HG03439 (cell line): ENCODE results near the gene PNLIPRP2.

ENCODE experiments used
- ATAC-seq: cut with Tn5 transposase; IDR thresholded peaks from one replicate; pipeline ENCODE4 v1.9.1; 2021; ENCODE audit warnings: mild to moderate bottlenecking, moderate library complexity; ENCODE audit not compliant: unreplicated experiment

The PNLIPRP2 gene

DNA sequence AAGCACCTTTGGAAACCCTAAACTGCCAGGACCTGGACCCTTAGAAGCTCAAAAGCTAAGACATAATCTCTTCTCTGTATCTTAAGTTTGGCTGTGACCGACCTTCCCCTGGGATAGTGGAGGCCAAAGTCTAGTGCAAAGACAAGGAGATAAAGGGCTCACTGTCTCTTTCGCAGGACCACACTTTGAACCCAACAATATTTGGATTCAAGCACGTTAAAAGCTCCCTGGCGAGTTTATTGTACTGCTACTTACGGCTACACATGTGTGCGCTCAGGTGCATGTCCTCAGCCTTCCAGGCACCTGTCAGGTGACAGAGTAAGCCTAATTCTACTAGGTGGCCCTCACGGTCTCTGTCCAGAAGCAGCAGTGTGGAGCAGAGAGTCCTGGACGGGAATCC lies 55.9 kb downstream of the PNLIPRP2 start:
- no peak for ATAC-seq

- ATAC-seq = no peak
Measured at GRCh38 chr10:116679351-116679750, 58.6 kb downstream of the PNLIPRP2 start.

- ATAC-seq = no peak
Measured at GRCh38 chr10:116683166-116683565, 62.4 kb downstream of the PNLIPRP2 start.

DNA sequence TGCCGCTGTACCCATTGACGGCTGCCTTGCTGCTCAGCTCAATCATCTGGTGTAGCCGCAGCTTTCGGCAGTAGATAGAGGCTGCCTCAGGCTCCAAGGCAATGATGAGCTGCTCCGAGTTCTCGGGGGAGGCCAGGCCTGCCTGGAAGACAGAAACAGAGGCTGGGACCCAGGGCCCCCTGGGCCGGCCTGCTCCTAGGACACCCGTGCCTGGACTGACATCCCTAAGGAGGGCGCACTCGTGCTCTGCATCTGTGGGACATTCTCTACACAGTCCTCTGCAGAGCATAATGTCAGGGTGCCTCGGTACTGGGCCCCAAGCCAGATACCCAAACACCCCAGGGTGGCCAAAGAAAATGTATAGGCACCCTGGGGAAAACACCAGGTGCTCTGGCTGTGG lies 63.1 kb downstream of the PNLIPRP2 start:
- ATAC-seq = no peak

GRCh38 chr10:116684781-116685180 lies 64.0 kb downstream of the PNLIPRP2 start:
- no peak for ATAC-seq

GRCh38 chr10:116685807-116686206 lies 65.1 kb downstream of the PNLIPRP2 start:
- ATAC-seq = no peak

DNA sequence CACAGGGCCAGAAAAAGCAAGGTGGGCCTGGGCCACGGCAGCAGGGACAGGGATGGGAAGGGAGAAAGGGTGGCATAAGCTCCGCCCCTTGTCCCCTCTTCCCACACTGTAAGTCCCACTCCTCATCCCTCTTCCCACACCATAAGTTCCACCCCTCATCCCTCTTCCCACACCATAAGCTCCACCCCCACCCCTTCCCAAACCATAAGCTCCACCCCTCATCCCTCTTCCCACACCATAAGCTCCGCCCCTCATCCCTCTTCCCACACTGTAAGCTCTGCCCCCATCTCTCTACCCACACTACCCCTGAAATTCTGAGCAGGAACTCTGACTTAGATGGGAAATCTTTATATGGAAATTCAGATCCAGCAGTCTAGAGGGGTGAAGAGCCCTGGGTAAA lies 65.9 kb downstream of the PNLIPRP2 start:
- no peak for ATAC-seq

DNA sequence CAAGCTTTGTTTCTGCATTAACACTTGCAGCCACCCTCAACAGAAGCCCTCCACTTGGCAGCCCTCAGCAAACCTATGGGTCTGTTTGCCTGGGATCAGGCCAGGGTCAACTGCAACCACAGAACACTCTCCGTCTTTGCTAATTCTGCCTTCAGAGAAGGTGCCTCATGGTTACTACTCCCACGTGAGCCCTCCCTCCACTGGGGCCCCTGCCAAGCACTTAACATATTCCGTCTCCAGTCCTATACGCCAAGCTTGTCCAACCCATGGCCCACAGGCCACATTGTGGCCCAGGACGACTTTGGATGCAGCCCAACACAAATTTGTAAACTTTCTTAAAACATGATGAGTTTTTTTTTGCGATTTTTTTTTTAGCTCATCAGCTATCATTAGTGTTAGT lies 66.9 kb downstream of the PNLIPRP2 start:
- ATAC-seq = no peak

DNA sequence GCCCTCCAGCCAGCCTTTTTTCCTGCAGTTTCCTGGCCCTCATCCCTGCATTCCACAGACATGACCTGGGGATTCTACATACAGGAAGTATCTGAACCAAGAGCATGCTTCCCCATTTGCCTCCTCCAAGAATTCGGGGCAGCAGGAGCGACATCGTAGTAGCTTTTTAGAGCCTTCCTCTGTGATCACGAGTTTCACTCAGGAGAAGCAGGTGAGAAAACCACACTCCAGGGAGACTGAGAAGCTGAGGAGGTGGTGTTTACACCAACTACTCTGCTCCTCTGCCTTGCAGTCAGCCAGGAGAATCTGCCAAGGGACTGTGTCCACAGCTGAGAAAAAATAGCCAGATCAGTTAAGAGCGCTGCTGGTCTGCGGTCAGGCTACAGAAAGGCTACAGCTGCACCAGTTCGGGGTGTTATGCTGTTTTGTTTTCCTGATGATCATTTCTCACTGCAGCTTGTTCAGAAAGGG lies 67.5 kb downstream of the PNLIPRP2 start:
- ATAC-seq = no peak

DNA sequence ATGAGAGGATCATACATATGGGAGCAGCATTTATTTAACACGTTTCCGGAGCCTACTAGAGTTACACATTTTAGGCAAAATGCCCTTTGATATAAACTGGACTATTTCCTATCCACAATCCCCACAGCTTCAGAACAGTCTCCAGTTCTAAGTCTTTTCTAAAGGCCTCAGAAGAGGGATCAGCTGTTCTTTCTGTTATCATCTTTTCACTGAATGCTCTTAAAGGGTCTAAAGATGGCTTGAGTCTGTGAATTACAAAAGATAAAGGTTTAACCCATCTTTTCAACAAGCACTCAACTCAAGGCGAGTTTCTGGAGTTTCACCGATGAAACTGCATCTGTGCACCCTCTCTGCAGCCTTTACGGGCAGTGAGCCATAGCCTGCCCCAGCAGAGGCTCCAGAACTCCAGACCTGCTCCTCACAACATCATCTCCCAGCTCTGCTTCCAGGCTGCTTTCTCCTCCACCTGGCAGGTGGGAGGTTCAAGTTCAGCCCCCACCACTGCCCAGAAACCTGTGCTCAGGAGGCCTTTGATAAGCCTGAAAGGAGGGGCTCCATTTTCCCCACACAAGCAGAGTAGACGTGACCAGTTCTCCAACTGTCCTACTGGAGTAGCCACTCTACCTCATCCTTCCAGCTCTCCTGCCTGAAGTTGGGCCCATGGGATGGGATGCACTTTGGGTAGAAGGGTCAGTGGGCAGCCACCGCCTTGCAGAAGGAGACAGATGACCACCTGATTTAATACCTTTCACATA lies 68.2 kb downstream of the PNLIPRP2 start:
- no peak for ATAC-seq

DNA sequence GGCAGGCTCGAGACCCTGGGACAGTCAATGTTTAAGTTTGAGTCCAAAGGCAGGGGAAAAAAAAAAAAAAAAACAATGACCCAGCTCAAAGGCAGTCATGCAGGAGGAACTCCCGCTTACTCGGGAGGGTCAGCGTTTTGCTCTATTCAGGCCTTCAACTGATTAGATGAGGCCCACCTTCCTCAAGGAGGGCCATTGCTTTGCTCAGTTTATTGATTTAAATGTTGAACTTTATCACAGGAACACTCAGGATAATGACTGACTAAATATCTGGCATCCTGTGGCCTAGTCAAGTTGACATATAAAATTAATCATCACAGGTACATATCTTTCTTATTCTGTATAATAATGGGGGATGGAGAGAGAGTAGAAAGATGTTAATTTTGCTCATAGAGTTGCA lies 69.0 kb downstream of the PNLIPRP2 start:
- ATAC-seq = no peak

DNA sequence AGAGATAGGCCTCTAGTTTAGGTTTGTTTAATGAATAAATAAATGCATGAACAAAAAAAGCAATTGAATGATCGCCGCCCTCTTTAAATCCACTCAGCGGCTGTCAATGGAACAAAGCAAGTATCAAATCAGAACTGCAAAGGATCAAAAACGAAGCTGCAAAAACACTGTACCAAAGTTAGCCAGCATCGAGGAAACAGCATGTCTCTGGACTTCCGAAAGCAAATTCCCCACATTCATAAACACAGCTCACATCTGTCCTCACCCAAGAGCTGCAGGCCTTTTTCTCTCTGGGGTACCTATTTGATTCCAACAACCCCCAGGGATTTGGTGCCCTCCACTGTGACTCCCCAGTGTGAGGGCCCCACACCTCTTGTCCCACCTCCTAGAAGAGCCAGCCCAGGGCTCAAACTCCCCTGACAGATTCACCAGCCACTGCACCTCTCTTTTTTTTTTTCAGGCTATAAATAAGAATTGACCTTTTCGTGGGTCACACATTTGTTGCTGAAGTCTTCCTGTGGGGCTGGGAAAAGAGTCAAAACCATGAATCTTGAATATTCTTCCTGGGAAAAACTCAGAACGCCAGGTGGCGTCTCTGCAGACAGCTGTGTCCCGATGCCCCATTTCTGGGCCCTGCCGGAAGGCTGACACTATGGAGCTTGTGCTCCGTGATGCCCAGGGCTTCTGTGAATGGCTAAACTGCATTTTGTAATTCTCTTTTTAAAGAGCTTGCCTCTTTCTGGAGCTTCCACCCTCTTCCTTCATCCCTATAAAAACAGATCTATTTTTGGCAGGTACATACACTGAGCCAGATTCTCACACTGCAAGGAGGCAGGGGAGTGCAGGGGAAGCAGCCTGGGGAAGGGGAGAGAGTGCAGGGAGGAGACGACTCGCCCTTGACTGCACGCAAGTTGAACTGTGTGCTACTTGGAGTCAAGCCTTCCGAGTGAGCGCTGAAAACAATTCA lies 69.9 kb downstream of the PNLIPRP2 start:
- ATAC-seq = no peak

DNA sequence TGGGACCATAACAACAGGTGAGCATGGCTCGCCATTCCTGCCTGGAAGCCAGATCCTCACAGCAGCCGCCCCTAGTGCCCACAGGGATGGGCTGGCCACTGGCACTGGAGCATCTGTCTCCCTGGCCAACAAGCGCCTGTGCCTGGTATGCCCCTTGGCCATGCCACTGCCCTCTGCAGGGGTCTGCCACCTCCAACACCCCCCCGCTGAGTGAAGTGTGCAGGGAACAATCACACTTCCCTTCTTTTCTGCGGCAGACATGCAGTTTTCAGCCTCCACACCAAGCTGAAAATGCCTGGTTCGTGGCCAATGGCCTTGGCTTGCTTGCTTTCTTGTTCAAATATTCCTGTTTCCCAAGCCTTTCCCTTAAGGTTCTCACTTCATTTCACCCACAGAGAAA lies 70.9 kb downstream of the PNLIPRP2 start:
- no peak for ATAC-seq

GRCh38 chr10:116692225-116692624 lies 71.5 kb downstream of the PNLIPRP2 start:
- ATAC-seq = no peak

DNA sequence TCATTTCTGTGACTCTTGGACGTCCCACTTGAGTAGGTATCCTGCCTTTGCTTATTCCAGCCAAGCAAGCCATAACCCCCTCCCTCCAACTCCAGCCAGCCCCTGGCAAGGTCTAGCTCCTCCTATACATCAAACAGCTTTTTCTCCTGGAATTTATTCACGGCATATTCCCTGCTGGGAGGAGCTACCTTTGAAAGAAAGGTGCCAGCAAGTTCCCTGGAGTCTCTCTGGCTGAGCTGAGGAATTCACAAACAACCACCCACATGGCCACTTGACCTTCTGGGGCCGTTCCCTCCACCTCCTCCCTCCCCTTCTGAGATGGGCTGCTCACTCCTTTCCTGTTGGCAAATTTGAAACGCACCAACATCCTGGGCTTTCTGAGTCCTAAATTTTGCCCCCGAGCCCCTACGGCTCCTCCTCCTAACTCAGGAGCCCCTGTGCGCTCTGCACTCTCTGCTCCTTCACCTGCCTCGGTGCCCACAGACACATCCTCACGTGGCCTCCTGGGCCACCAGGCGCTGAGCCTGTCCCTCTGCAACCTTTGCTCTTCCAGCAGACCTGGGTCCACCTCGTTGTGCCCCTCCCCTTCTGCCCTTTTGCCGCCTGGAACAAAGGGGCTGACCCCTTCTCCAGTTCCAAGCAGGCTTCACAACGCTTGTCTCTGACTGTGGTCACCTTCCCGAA lies 73.6 kb downstream of the PNLIPRP2 start:
- no peak for ATAC-seq
